Heart right ventricle (tissue), 16 donors: ENCODE measurements around the gene ARID5B. TPM values are rescaled to one million over a fixed set of nuclear protein-coding genes. Genes with fewer than 3 reads are reported as not detected.

Source experiments
- ATAC-seq, 8 donors: fragments of 200-7000 bp; cut with Tn5 transposase; one replicate each; pipeline ENCODE4 v1.9.1; 2020; ENCODE audit warnings: mild to moderate bottlenecking in 8 of 8, moderate library complexity in 8 of 8, moderate number of reproducible peaks in 1 of 8
- DNase-seq, 2 donors: peaks; one replicate each; pipeline ENCODE4 v3.0.0-alpha.2; 2020
- H3K27ac ChIP-seq, 10 donors: fragments of 200-600 bp; sonication (generic) in 2 of 10; one replicate each; pipeline versions ENCODE4 v1.5.0 to v1.8.0; 2020 to 2022; ENCODE audit warnings: mild to moderate bottlenecking in 3 of 10
- H3K27me3 ChIP-seq, 7 donors: fragments of 200-600 bp; one replicate each; pipeline ENCODE4 v1.8.0; 2021 to 2022; ENCODE audit warnings: mild to moderate bottlenecking in 2 of 7
- H3K36me3 ChIP-seq, 9 donors: fragments of 200-600 bp; sonication (generic) in 1 of 9; one replicate each; pipeline versions ENCODE4 v1.5.0 to v1.8.0; 2020 to 2022; ENCODE audit warnings: mild to moderate bottlenecking in 2 of 9
- H3K4me1 ChIP-seq, 9 donors: fragments of 200-600 bp; sonication (generic) in 1 of 9; one replicate each; pipeline versions ENCODE4 v1.5.0 to v1.8.0; 2020 to 2022; ENCODE audit warnings: mild to moderate bottlenecking in 4 of 9
- H3K4me3 ChIP-seq, 10 donors: fragments of 200-600 bp; sonication (generic) in 2 of 10; one replicate each; pipeline versions ENCODE4 v1.5.0 to v1.8.0; 2020 to 2022; ENCODE audit warnings: mild to moderate bottlenecking in 7 of 10, moderate library complexity in 2 of 10
- H3K9me3 ChIP-seq, 11 donors: fragments of 200-600 bp in 10 of 11; sonication (generic) in 2 of 11; one replicate each; pipeline versions ENCODE4 v1.5.0 to v1.8.0; 2013 to 2022; ENCODE audit warnings: mild to moderate bottlenecking in 2 of 11, control low read depth in 1 of 11, moderate library complexity in 1 of 11
- WGBS, 2 donors: extraction: QIAGEN DNeasy Blood & Tissue Kit; methylation state at CpG; one replicate each; pipeline ENCODE4 v1.1.7; 2013; ENCODE audit warnings: inconsistent platforms in 1 of 2; 5-methylcytosine and 5-hydroxymethylcytosine counted together
- intact Hi-C, 10 donors: fragments of 100-400 bp; cut with DNase I; formaldehyde crosslinking; loops; one replicate each; pipeline versions ENCODE4 v1.11.1 to v1.14.2; 2022
- polyA plus RNA-seq, 2 donors: library from polyadenylated mRNA; stranded (reverse); fragments of 200-250 nt; gene quantifications; one replicate each; pipeline ENCODE4 v1.2.3, GENCODE V29; 2013
- total RNA-seq, 10 donors: library from RNA; stranded (reverse); fragmentation: NEBNext Ultra II Directional in 3 of 10; extraction: Animal tissue kit (Norgen Biotek cat#: 25700) in 3 of 10; gene quantifications; one replicate each; pipeline versions ENCODE4 v1.2.1 to v1.2.4, GENCODE V29; 2021 to 2023
- TF ChIP-seq, protein P1 (sequence below), 9 donors: fragments of 200-600 bp; sonication (generic) in 2 of 9; IDR thresholded peaks; one replicate each; pipeline versions ENCODE4 v1.5.0 to v1.8.0; 2021 to 2022; ENCODE audit warnings: antibody characterized with exemption in 9 of 9, mild to moderate bottlenecking in 5 of 9, moderate library complexity in 1 of 9
- donor health status: Arrhythmogenic right ventricular cardiomyopathy.
- donor health status: ischemic (EF 13 %, LVEDD 7.1; RV severe dilation, severe dysfunction).
- donor health status: healthy with polysubstance abuse.
- donor health status: DM: no; HTN: yes; CAD: no.
- donor health status: DM: no; HTN: no; CAD: no.
- donor health status: ischemic (EF 25% LVEDD 6.9; RV normal size, moderate dysfunction).
- donor health status: ischemic (EF 25% LVEDD 5.7; RV mildly dilated, moderate dysfunction).
- donor health status: healthy.
- donor health status: DM: yes; HTN: yes; CAD: no.
- donor health status: Ischemic cardiomyopathy.
- donor health status: ischemic (EF 35%, LVEDD 5.7; RV mildly dilated, moderate dysfunction).
- donor health status: nonischemic (EF 11% LVEDD 7.7; RV severe dilation, severe dysfunction).
- donor health status: DM: yes; HTN: yes; CAD: no.
- donor health status: PGD.
- donor health status: ischemic (EF 29% LVEDD 5.4; RV normal size, mild dysfunction).
- donor health status: nonischemic (EF 23%, LVEDD 6.1; RV moderate dilation, normal function).

The ARID5B gene
- total and polyA plus RNA-seq, 12 donors: 5.3 to 108 (median 25.5) TPM

DNA sequence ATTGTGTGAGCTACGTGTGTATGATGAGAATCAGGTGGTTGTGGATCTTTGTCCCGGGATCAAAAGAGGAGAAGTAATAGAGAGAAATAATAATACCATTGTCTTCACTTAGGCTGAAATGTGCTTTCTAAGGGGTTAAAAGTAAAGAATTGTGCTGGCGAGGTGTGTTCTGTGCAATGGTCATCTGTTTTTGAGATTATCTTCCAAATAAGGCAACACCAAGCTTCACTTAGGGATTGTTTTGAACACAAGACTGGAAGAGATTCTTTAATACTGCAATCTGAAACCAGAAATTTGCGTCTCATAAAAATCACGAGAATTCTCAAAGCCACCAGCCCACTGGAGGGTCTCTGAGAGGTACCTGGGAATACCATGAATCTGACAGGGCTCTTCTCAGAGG is 84.2 kb downstream of the ARID5B start:
- no peak for DNase-seq
- Histone ChIP-seq H3K9me3 (no peaks in the 10 kb centered on the region), H3K36me3 (no peaks in the 10 kb centered on the region), H3K4me3 (peak overlapping the region in 2 of 10 donors; percentile 22 to 23), H3K27me3 (no peaks in the 10 kb centered on the region), H3K4me1 (peaks cover 0 to 40% (median 24%) of the 10 kb centered on the region in 9 donors), H3K27ac (peak overlapping the region in 5 of 10 donors; percentile 17 to 70 (median 47))
- intact Hi-C loops: loop anchor here in 2 of 10 donors (10.0 kb wide), 1 partner anchor 81 kb away; the partner anchor contains the start of gene ARID5B (in 2 of the 2)
- ATAC-seq: peak in 4 of 8 donors; percentile 24 to 54 (median 48)
- TF ChIP-seq, protein P1, sequence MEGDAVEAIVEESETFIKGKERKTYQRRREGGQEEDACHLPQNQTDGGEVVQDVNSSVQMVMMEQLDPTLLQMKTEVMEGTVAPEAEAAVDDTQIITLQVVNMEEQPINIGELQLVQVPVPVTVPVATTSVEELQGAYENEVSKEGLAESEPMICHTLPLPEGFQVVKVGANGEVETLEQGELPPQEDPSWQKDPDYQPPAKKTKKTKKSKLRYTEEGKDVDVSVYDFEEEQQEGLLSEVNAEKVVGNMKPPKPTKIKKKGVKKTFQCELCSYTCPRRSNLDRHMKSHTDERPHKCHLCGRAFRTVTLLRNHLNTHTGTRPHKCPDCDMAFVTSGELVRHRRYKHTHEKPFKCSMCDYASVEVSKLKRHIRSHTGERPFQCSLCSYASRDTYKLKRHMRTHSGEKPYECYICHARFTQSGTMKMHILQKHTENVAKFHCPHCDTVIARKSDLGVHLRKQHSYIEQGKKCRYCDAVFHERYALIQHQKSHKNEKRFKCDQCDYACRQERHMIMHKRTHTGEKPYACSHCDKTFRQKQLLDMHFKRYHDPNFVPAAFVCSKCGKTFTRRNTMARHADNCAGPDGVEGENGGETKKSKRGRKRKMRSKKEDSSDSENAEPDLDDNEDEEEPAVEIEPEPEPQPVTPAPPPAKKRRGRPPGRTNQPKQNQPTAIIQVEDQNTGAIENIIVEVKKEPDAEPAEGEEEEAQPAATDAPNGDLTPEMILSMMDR (IDR thresholded peaks at IDR 0.05): no peak
- WGBS, 2 donors: 64 to 66% methylated on average over 5 of the region's 5 CpGs

DNA sequence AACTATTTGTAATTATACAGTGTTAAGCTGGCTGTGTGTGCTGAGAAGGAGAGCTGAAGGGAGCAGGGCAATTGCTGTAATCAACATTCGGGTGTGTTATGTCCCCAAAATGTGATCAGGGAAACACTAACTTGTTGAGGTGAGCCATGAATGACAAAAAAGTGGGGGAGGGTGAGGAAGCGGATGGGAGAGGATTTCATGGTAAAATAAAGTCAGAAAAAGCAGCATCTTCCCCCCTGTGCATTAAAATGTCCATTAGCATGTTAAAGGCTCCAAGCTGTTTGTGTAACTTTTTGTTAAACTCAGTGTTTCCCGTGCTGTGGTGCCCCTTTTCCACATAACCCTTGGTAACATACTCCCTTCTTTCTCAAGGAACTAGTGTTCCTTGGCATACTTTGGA is 84.9 kb downstream of the ARID5B start:
- 75 to 76% methylated on average over 3 of the region's 3 CpGs for WGBS, 2 donors
- Histone ChIP-seq H3K4me1 (peaks cover 0 to 45% (median 24%) of the 10 kb centered on the region in 9 donors), H3K27ac (peak overlapping the region in 4 of 10 donors; percentile 47 to 73 (median 64)), H3K9me3 (no peaks in the 10 kb centered on the region), H3K36me3 (no peaks in the 10 kb centered on the region), H3K4me3 (peak overlapping the region in 2 of 10 donors; percentile 22 to 23), H3K27me3 (no peaks in the 10 kb centered on the region)
- no peak for DNase-seq
- intact Hi-C loops: loop anchor here in 2 of 10 donors (10.0 kb wide), 1 partner anchor 82 kb away; the partner anchor contains the start of gene ARID5B (in 2 of the 2)
- ATAC-seq: no peak
- TF ChIP-seq, protein P1 (IDR thresholded peaks at IDR 0.05): no peak

DNA sequence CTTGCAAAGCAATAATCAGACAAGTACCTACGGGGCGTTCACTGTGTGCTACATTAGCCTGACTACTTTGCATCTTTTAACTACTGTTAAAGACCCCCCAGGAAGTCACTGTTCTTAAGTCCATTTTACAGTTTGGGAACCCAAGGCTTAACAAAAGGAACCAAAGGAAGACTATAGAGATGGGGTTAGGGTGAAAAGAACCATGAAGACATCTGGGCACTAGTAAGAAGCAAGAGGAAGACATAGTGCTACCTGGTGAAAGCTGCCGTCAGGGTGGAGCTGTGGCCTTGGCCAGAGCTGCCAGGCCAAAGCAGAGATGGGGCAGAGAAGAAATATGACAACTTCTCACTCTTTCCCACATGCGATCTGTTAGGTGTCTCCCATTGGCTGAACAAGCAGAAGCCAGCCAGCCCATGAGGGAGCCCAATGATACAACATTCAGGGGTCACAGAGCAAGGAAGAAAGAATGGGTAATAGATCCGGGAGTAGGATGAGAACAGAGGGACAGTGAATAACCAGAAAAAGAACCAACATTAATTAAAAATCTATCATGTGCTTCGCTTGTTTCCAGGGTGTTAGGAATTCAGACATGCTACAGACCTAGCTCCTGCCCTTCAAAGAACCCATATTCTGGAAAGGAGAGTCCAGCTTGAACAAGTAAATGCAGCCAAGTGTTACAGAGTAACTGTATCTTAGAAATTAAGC is 85.4 kb downstream of the ARID5B start:
- ATAC-seq (no peak), DNase-seq (no peak)
- H3K4me3 ChIP-seq: no peak overlapping the region
- 85 to 89% methylated on average over 6 of the region's 6 CpGs for WGBS, 2 donors
- no peaks in the 10 kb centered on the region for H3K36me3 ChIP-seq
- H3K27me3 ChIP-seq: no peaks in the 10 kb centered on the region
- peak overlapping the region in 5 of 10 donors; percentile 13 to 73 (median 58) for H3K27ac ChIP-seq
- TF ChIP-seq, protein P1 (IDR thresholded peaks at IDR 0.05): no peak
- intact Hi-C loops: loop anchor here in 2 of 10 donors (10.0 kb wide), 1 partner anchor 82 kb away; the partner anchor contains the start of gene ARID5B (in 2 of the 2)
- H3K4me1 ChIP-seq: peaks cover 0 to 50% (median 26%) of the 10 kb centered on the region in 9 donors
- H3K9me3 ChIP-seq: no peaks in the 10 kb centered on the region

DNA sequence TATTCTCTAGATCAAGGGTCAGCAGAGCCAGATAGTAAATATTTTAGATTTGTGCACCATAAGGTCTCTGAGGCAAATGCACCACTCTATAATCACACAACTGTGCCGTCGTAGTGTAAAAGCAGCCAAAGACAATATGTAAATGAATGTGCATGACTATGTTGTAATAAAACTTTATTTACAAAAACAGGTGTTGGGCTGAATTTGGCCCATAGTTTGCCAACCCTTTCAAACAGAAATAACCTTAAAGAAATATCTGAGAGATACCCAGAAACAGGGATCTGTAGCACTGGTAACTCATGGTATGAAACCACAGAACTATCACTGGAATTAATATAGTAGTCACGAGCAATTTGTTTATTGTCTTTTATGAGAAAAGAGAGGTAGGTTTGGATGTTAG is 86.0 kb downstream of the ARID5B start:
- TF ChIP-seq, protein P1 (IDR thresholded peaks at IDR 0.05): no peak
- intact Hi-C loops: loop anchor here in 2 of 10 donors (10.0 kb wide), 1 partner anchor 83 kb away; the partner anchor contains the start of gene ARID5B (in 2 of the 2)
- no peak for DNase-seq

More for the DNA sequence above, 86.0 kb downstream of the ARID5B start:
- H3K9me3 ChIP-seq: no peaks in the 10 kb centered on the region
- H3K36me3 ChIP-seq: no peaks in the 10 kb centered on the region
- no peak for ATAC-seq
- H3K27me3 ChIP-seq: no peaks in the 10 kb centered on the region
- peak overlapping the region in 9 of 10 donors; percentile 4 to 73 (median 54) for H3K27ac ChIP-seq
- H3K4me3 ChIP-seq: peak overlapping the region in 1 of 10 donors; percentile 9
- peaks cover 0 to 56% (median 31%) of the 10 kb centered on the region in 9 donors for H3K4me1 ChIP-seq
- WGBS, 2 donors: 70 to 74% methylated on average over 3 of the region's 3 CpGs
